Epidermal melanocyte (primary cell): ENCODE results near the gene BCHE.
"Not testable (repeated sequence)": the region's sequence is repeated elsewhere in the genome, so short reads cannot be mapped to it uniquely, and the experiment has no call there.

ENCODE experiments used
- DNase-seq: peaks from one replicate; pipeline ENCODE4 v3.0.0; 2011; ENCODE audit warnings: low spot score; ENCODE audit not compliant: insufficient read length

BCHE gene

GRCh38 chr3:165817160-165817709 lies 20.0 kb downstream of the BCHE start:
- DNase-seq, result no peak

GRCh38 chr3:165816209-165816608 lies 21.0 kb downstream of the BCHE start:
- DNase-seq, result no peak

GRCh38 chr3:165815682-165816081 lies 21.5 kb downstream of the BCHE start:
- DNase-seq, result no peak

- DNase-seq, result no peak
These were observed 22.8 kb downstream of the BCHE start for GRCh38 chr3:165814380-165814779.

GRCh38 chr3:165807937-165808336 lies 29.3 kb downstream of the BCHE start:
- not testable (repeated sequence) for DNase-seq

GRCh38 chr3:165805946-165806561 lies 31.2 kb downstream of the BCHE start:
- no peak for DNase-seq

GRCh38 chr3:165803471-165803870 lies 33.8 kb downstream of the BCHE start:
- DNase-seq, result no peak

GRCh38 chr3:165800970-165801369 lies 36.3 kb downstream of the BCHE start:
- DNase-seq, result no peak

- DNase-seq, result no peak
These were observed 38.2 kb downstream of the BCHE start for GRCh38 chr3:165799026-165799425.

- no peak for DNase-seq
These were observed 39.7 kb downstream of the BCHE start for GRCh38 chr3:165797551-165797950.

GRCh38 chr3:165796701-165797100 lies 40.5 kb downstream of the BCHE start:
- DNase-seq, result no peak

GRCh38 chr3:165788531-165788930 lies 48.7 kb downstream of the BCHE start:
- DNase-seq, result no peak

GRCh38 chr3:165786013-165786412 lies 51.2 kb downstream of the BCHE start:
- DNase-seq, result no peak

GRCh38 chr3:165784337-165784736 lies 52.9 kb downstream of the BCHE start:
- no peak for DNase-seq

- DNase-seq, result no peak
These were observed 53.8 kb downstream of the BCHE start for GRCh38 chr3:165783383-165783782.

- no peak for DNase-seq
These were observed 58.3 kb downstream of the BCHE start for GRCh38 chr3:165778891-165779290.

GRCh38 chr3:165778456-165778855 lies 58.8 kb downstream of the BCHE start:
- no peak for DNase-seq

- DNase-seq, result no peak
These were observed 61.4 kb downstream of the BCHE start for GRCh38 chr3:165775824-165776223.

GRCh38 chr3:165770781-165771180 lies 66.4 kb downstream of the BCHE start:
- DNase-seq, result no peak

- DNase-seq, result no peak
These were observed 68.5 kb downstream of the BCHE start for GRCh38 chr3:165768680-165769079.

- no peak for DNase-seq
These were observed 78.2 kb downstream of the BCHE start for GRCh38 chr3:165759041-165759440.

GRCh38 chr3:165755571-165755970 lies 81.7 kb downstream of the BCHE start:
- DNase-seq, result no peak

GRCh38 chr3:165754219-165755007 lies 82.8 kb downstream of the BCHE start:
- no peak for DNase-seq
